Mucosa of descending colon (tissue), 3 donors: Measurements from ENCODE around the gene RTP4. TPM values are rescaled to one million over a fixed set of nuclear protein-coding genes. Genes with fewer than 3 reads are reported as not detected.

Experiments used
- ATAC-seq: fragments of 200-7000 bp; cut with Tn5 transposase; one replicate; pipeline ENCODE4 v1.9.1; 2020; ENCODE audit warnings: mild to moderate bottlenecking, moderate library complexity
- DNase-seq, 3 donors: peaks; one replicate each; pipeline ENCODE4 v3.0.0-alpha.2; 2020
- H3K36me3 ChIP-seq: fragments of 200-600 bp; one replicate; pipeline ENCODE4 v1.8.0; 2021; ENCODE audit warnings: low read depth, mild to moderate bottlenecking
- H3K4me1 ChIP-seq: fragments of 200-600 bp; one replicate; pipeline ENCODE4 v1.8.0; 2021; ENCODE audit warnings: low read depth, mild to moderate bottlenecking
- H3K4me3 ChIP-seq: fragments of 200-600 bp; one replicate; pipeline ENCODE4 v1.8.0; 2021; ENCODE audit warnings: mild to moderate bottlenecking
- H3K9me3 ChIP-seq: fragments of 200-600 bp; one replicate; pipeline ENCODE4 v1.8.0; 2021; ENCODE audit warnings: mild to moderate bottlenecking
- intact Hi-C, 2 donors: fragments of 100-400 bp; cut with DNase I in 1 of 2; cut with micrococcal nuclease in 1 of 2; formaldehyde crosslinking; loops; one replicate each; pipeline versions ENCODE4 v1.11.0 to v1.11.1; 2022; cut with DNase I, micrococcal nuclease
- total RNA-seq, 3 donors: library from RNA; stranded (reverse); fragmentation: NEBNext Ultra II Directional in 2 of 3; extraction: Animal tissue kit (Norgen Biotek cat#: 25700) in 2 of 3; gene quantifications; one replicate each; pipeline versions ENCODE4 v1.2.1 to v1.2.4, GENCODE V29; 2021 to 2023
- TF ChIP-seq, protein P1 (sequence below): fragments of 200-600 bp; IDR thresholded peaks from one replicate; pipeline ENCODE4 v1.8.0; 2022; ENCODE audit warnings: antibody characterized with exemption, mild to moderate bottlenecking
- donor health status: DM: no; HTN: no; CAD: no; lungs with moderate emphysema.
- donor health status: DM: no; HTN: no; CAD: no.
- donor health status: DM: no; HTN: yes; CAD: no.

The RTP4 gene
- total RNA-seq, 3 donors from 2014 or later: 6.4 to 8.5 (median 7.9) TPM

DNA sequence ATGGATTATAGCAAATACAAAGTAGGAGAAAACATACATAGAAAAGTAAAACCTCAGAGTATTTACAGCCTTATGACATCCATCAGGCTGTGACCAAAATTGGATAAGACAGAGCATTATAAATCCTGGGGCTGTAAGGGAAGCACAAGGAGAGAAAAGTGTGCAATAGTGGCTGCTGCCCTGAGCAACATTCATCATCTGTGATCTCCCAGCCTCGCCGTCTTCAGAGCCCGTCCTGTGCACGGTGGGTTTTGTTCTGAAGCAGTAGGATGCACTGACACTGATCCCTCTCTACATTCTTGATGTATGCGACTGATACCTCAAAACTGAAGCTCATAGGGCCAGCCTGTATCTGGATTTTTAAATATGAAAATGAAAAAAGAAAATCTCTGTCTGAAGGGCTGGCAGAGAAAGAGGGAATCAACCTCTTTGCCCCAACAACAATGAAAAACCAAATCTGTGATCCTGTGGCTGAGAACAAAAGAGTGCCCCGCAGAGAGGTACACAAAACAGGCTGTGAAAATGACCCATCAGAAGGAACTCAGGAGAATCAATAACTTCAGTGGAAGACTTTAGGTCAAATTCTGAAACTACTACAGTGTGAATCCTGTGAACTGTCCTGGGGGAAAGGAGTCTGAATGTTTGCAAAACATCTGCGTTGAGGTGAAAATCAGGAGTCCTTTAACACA is 8.2 kb upstream of the RTP4 start:
- Histone ChIP-seq H3K4me3 (no peak overlapping the region), H3K36me3 (no peaks in the 10 kb centered on the region), H3K9me3 (no peaks in the 10 kb centered on the region), H3K4me1 (no peaks in the 10 kb centered on the region)
- ATAC-seq (no peak), DNase-seq (no peak)
- intact Hi-C loops: no loop called here
- TF ChIP-seq, protein P1, sequence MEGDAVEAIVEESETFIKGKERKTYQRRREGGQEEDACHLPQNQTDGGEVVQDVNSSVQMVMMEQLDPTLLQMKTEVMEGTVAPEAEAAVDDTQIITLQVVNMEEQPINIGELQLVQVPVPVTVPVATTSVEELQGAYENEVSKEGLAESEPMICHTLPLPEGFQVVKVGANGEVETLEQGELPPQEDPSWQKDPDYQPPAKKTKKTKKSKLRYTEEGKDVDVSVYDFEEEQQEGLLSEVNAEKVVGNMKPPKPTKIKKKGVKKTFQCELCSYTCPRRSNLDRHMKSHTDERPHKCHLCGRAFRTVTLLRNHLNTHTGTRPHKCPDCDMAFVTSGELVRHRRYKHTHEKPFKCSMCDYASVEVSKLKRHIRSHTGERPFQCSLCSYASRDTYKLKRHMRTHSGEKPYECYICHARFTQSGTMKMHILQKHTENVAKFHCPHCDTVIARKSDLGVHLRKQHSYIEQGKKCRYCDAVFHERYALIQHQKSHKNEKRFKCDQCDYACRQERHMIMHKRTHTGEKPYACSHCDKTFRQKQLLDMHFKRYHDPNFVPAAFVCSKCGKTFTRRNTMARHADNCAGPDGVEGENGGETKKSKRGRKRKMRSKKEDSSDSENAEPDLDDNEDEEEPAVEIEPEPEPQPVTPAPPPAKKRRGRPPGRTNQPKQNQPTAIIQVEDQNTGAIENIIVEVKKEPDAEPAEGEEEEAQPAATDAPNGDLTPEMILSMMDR: no peak

DNA sequence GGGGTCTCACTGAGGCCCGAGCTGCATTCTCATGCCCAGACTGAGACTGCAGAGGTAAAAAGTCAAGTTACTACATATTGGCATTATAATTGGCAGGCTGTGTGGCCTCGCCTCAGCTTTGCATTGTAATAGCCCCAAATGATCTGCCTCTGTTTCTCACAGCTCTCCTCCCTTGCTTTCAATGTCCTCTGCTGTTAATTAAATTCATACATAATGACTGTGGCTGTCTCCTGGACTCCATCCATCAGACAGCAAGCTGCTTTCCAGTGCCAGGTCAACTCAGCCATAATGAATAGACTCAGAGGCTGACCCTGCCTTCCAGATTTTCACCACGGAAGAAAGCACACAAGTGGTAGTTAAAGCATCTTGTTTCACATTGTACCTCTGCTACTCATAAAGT is 7.6 kb upstream of the RTP4 start:
- Histone ChIP-seq H3K4me1 (no peaks in the 10 kb centered on the region), H3K36me3 (no peaks in the 10 kb centered on the region), H3K4me3 (no peak overlapping the region), H3K9me3 (no peaks in the 10 kb centered on the region)
- TF ChIP-seq, protein P1: no peak
- ATAC-seq: no peak
- intact Hi-C loops: no loop called here
- DNase-seq: no peak

DNA sequence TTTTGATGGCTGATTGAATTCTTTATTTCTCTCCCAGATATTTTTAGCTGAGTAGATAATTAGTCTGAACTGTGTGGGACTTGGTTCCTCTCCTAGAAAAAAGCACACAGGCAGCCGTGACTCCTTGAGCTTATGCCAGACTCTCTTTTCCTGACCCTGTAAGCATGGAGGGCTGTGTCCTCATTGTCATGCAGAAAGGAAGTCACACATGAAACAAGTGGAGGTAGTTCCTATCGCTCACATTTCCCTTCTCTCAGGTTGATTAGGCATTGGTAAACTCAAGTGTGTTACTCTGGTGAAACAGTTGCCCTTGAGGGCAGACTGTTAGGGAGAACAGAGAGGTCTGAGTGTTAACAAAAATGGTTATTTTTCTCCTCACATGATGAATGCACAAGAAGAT is 6.3 kb upstream of the RTP4 start:
- H3K4me1 ChIP-seq: no peaks in the 10 kb centered on the region
- intact Hi-C loops: no loop called here
- H3K4me3 ChIP-seq: no peak overlapping the region
- H3K36me3 ChIP-seq: no peaks in the 10 kb centered on the region
- TF ChIP-seq, protein P1: no peak
- ATAC-seq (no peak), DNase-seq (no peak)
- no peaks in the 10 kb centered on the region for H3K9me3 ChIP-seq

DNA sequence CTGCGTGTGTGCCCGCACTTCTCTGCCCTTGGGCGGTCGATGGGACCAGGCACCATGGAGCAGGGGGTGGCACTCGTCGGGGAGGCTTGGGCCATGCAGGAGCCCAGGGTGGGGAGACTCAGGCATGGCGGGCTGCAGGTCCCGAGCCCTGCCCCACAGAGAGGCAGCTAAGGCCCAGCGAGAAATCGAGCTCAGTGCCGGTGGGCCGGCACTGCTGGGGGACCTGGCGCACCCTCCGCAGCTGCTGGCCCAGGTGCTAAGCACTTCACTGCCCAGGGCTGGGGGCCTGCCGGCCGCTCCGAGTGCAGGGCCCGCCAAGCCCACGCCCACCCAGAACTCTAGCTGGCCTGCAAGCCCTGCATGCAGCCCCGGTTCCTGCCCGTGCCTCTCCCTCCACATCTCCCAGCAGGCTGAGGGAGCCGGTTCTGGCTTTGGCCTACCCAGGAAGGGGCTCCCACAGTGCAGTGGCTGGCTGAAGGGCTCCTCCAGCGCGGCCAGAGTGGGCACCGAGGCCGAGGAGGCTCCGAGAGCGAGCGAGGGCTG is 553 bp upstream of the RTP4 start:
- TF ChIP-seq, protein P1: no peak
- peak; percentile 3 for ATAC-seq

DNA sequence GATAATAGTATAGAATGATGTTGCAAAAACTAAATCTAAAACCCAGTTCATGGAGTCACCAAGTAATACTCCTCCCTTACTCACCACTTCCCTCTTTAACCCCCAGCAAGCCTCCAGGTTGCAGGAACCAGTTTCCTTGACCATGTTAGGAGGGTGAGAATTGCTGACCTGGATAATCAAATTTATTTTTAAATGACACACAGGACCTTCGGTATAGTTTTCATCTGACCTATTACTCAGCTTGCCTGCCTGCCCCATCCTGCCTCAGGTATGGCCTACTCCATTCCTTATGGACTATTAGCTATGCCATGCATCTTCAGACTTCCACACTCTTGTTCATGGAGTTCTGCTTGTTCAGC is 883 bp downstream of the RTP4 start:
- intact Hi-C loops: no loop called here
- TF ChIP-seq, protein P1: no peak
- Histone ChIP-seq H3K4me3 (no peak overlapping the region), H3K36me3 (no peaks in the 10 kb centered on the region), H3K9me3 (no peaks in the 10 kb centered on the region), H3K4me1 (peaks cover 15% of the 10 kb centered on the region)
- peak in 1 of 3 donors; percentile 17 for DNase-seq
- peak; percentile 63 for ATAC-seq

More for the DNA sequence above, 553 bp upstream of the RTP4 start:
- H3K36me3 ChIP-seq: no peaks in the 10 kb centered on the region
- intact Hi-C loops: no loop called here
- H3K9me3 ChIP-seq: no peaks in the 10 kb centered on the region
- H3K4me1 ChIP-seq: peaks cover 15% of the 10 kb centered on the region
- H3K4me3 ChIP-seq: no peak overlapping the region
- DNase-seq: peak; percentile 10 to 58 (median 50)
